ENCODE data around the gene NTHL1. TPM values are rescaled to one million over a fixed set of nuclear protein-coding genes. Genes with fewer than 3 reads are reported as not detected.

NTHL1 gene
- total RNA-seq, 1 experiment from 2014 or later, result 93.3 TPM

DNA sequence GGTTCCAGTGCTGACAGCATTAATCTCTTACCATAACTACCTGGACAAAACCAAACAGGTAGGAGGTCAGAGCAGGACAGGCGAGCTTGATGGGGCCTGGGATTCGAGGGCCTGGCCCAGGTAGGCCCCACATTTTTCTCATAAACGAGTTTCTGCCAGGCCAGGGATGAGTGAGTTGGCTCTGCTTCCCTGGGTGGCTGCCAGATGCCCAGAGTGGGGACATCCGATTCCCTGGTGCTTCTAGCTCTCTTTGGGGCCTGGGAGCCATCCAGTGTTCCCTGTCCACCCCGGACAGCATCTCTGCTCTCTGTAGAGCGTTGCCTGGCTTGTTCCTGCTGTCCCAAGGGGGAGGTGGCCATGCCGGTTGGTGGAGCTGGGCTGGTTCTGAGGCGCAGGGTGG lies 25.3 kb upstream of the NTHL1 start:
- POLR2A ChIA-PET, result no interaction called here
- Mint-ChIP-seq H3K4me3 (no peak overlapping the region), H3K9me3 (no peaks in the 10 kb centered on the region), H3K27me3 (ENCODE audit: low read depth) (no peaks in the 10 kb centered on the region), H3K4me1 (no peaks in the 10 kb centered on the region), H3K36me3 (peaks cover 15% of the 10 kb centered on the region), H3K27ac (no peak overlapping the region)
- DNase-seq (ENCODE audit: low spot score) (no peak), ATAC-seq (no peak)
- TF ChIP-seq ZNF317 (CRISPR knock-in tag; IDR thresholded peaks at IDR 0.05; ENCODE audit: borderline replicate concordance, low read depth) (no peak), NFYB (CRISPR knock-in tag; conservative IDR thresholded peaks at IDR 0.05; ENCODE audit: low read depth) (no peak), CREB1 (CRISPR knock-in tag; IDR thresholded peaks at IDR 0.05) (no peak)
- TF ChIP-seq, protein P1, sequence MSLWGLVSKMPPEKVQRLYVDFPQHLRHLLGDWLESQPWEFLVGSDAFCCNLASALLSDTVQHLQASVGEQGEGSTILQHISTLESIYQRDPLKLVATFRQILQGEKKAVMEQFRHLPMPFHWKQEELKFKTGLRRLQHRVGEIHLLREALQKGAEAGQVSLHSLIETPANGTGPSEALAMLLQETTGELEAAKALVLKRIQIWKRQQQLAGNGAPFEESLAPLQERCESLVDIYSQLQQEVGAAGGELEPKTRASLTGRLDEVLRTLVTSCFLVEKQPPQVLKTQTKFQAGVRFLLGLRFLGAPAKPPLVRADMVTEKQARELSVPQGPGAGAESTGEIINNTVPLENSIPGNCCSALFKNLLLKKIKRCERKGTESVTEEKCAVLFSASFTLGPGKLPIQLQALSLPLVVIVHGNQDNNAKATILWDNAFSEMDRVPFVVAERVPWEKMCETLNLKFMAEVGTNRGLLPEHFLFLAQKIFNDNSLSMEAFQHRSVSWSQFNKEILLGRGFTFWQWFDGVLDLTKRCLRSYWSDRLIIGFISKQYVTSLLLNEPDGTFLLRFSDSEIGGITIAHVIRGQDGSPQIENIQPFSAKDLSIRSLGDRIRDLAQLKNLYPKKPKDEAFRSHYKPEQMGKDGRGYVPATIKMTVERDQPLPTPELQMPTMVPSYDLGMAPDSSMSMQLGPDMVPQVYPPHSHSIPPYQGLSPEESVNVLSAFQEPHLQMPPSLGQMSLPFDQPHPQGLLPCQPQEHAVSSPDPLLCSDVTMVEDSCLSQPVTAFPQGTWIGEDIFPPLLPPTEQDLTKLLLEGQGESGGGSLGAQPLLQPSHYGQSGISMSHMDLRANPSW (CRISPR knock-in tag; conservative IDR thresholded peaks at IDR 0.05; ENCODE audit: low read depth), result no peak
- CTCF ChIA-PET, result interaction anchor here (1.0 to 2.0 kb wide), 5 partner anchors 18 to 69 kb away, joined by 3 to 8 read pairs (median 3); no protein-coding TSS in a partner anchor

GRCh38 chr16:2071454-2072202 lies 24.0 kb upstream of the NTHL1 start:
- no peak; the same call in 1 of the 2 replicates for ATAC-seq
- H3K27ac Mint-ChIP-seq, result peak overlapping the region; percentile 78; the same call in 1 of the 2 replicates
- no peaks in the 10 kb centered on the region for H3K4me1 Mint-ChIP-seq
- no peak for DNase-seq (ENCODE audit: low spot score)
- ChIA-PET POLR2A (no interaction called here), CTCF (interaction anchor here (0.7 to 2.0 kb wide), 5 partner anchors 19 to 69 kb away, joined by 3 to 6 read pairs (median 6); partner anchors contain the start of genes NTHL1 and TSC2)
- no peaks in the 10 kb centered on the region for H3K27me3 Mint-ChIP-seq (ENCODE audit: low read depth)
- H3K9me3 Mint-ChIP-seq, result no peaks in the 10 kb centered on the region
- H3K4me3 Mint-ChIP-seq, result no peak overlapping the region
- H3K36me3 Mint-ChIP-seq, result peaks cover 15% of the 10 kb centered on the region
- TF ChIP-seq ZNF232 (CRISPR knock-in tag; IDR thresholded peaks at IDR 0.05) (no peak), CREB1 (CRISPR knock-in tag; IDR thresholded peaks at IDR 0.05) (no peak), SMAD3 (CRISPR knock-in tag; IDR thresholded peaks at IDR 0.05; ENCODE audit: borderline replicate concordance) (no peak), MXD4 (CRISPR knock-in tag; IDR thresholded peaks at IDR 0.05; ENCODE audit: borderline replicate concordance) (no peak), SP1 (CRISPR knock-in tag; conservative IDR thresholded peaks at IDR 0.05) (no peak), JUN (CRISPR knock-in tag; IDR thresholded peaks at IDR 0.05) (no peak), ZNF263 (CRISPR knock-in tag; IDR thresholded peaks at IDR 0.05; ENCODE audit: low read depth) (no peak), ZNF671 (CRISPR knock-in tag; IDR thresholded peaks at IDR 0.05) (no peak), ZNF121 (CRISPR knock-in tag; IDR thresholded peaks at IDR 0.05) (no peak), GTF2I (CRISPR knock-in tag; conservative IDR thresholded peaks at IDR 0.05) (no peak), TCF7 (CRISPR knock-in tag; IDR thresholded peaks at IDR 0.05; ENCODE audit: low read depth) (no peak), IRF2 (CRISPR knock-in tag; IDR thresholded peaks at IDR 0.05; ENCODE audit: borderline replicate concordance, low read depth) (no peak), ZNF317 (CRISPR knock-in tag; IDR thresholded peaks at IDR 0.05; ENCODE audit: borderline replicate concordance, low read depth) (no peak)
- TF ChIP-seq, protein P2, sequence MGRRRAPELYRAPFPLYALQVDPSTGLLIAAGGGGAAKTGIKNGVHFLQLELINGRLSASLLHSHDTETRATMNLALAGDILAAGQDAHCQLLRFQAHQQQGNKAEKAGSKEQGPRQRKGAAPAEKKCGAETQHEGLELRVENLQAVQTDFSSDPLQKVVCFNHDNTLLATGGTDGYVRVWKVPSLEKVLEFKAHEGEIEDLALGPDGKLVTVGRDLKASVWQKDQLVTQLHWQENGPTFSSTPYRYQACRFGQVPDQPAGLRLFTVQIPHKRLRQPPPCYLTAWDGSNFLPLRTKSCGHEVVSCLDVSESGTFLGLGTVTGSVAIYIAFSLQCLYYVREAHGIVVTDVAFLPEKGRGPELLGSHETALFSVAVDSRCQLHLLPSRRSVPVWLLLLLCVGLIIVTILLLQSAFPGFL (CRISPR knock-in tag; IDR thresholded peaks at IDR 0.05; ENCODE audit: borderline replicate concordance), result no peak
- TF ChIP-seq, protein P1 (CRISPR knock-in tag; conservative IDR thresholded peaks at IDR 0.05; ENCODE audit: low read depth), result no peak
- TF ChIP-seq, protein P3, sequence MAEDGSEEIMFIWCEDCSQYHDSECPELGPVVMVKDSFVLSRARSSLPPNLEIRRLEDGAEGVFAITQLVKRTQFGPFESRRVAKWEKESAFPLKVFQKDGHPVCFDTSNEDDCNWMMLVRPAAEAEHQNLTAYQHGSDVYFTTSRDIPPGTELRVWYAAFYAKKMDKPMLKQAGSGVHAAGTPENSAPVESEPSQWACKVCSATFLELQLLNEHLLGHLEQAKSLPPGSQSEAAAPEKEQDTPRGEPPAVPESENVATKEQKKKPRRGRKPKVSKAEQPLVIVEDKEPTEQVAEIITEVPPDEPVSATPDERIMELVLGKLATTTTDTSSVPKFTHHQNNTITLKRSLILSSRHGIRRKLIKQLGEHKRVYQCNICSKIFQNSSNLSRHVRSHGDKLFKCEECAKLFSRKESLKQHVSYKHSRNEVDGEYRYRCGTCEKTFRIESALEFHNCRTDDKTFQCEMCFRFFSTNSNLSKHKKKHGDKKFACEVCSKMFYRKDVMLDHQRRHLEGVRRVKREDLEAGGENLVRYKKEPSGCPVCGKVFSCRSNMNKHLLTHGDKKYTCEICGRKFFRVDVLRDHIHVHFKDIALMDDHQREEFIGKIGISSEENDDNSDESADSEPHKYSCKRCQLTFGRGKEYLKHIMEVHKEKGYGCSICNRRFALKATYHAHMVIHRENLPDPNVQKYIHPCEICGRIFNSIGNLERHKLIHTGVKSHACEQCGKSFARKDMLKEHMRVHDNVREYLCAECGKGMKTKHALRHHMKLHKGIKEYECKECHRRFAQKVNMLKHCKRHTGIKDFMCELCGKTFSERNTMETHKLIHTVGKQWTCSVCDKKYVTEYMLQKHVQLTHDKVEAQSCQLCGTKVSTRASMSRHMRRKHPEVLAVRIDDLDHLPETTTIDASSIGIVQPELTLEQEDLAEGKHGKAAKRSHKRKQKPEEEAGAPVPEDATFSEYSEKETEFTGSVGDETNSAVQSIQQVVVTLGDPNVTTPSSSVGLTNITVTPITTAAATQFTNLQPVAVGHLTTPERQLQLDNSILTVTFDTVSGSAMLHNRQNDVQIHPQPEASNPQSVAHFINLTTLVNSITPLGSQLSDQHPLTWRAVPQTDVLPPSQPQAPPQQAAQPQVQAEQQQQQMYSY (CRISPR knock-in tag; IDR thresholded peaks at IDR 0.05), result no peak
- TF ChIP-seq, protein P4, sequence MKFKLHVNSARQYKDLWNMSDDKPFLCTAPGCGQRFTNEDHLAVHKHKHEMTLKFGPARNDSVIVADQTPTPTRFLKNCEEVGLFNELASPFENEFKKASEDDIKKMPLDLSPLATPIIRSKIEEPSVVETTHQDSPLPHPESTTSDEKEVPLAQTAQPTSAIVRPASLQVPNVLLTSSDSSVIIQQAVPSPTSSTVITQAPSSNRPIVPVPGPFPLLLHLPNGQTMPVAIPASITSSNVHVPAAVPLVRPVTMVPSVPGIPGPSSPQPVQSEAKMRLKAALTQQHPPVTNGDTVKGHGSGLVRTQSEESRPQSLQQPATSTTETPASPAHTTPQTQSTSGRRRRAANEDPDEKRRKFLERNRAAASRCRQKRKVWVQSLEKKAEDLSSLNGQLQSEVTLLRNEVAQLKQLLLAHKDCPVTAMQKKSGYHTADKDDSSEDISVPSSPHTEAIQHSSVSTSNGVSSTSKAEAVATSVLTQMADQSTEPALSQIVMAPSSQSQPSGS (CRISPR knock-in tag; IDR thresholded peaks at IDR 0.05; ENCODE audit: borderline replicate concordance, low read depth), result no peak
- TF ChIP-seq, protein P5, sequence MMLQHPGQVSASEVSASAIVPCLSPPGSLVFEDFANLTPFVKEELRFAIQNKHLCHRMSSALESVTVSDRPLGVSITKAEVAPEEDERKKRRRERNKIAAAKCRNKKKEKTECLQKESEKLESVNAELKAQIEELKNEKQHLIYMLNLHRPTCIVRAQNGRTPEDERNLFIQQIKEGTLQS (CRISPR knock-in tag; conservative IDR thresholded peaks at IDR 0.05), result no peak
